Measurements from ENCODE around the gene PRICKLE1.

The PRICKLE1 gene

GRCh38 chr12:42495244-42495643 is 94.3 kb downstream of the PRICKLE1 start:
- Histone ChIP-seq H3K4me3 (ENCODE audit: low read length in 2 of 2) (no peak overlapping the region), H3K9me3 (ENCODE audit: control insufficient read depth in 2 of 2, low read length in 2 of 2) (no peaks in the 10 kb centered on the region), H3K36me3 (ENCODE audit: control insufficient read depth in 2 of 2, insufficient read depth in 2 of 2, low read length in 2 of 2) (no peaks in the 10 kb centered on the region), H3K27ac (ENCODE audit: low read length) (no peak overlapping the region), H3K9ac (ENCODE audit: low read length in 2 of 2) (no peak overlapping the region), H3K27me3 (ENCODE audit: control insufficient read depth in 1 of 2, insufficient read depth in 2 of 2, low read length in 2 of 2) (no peaks in the 10 kb centered on the region), H3K4me1 (ENCODE audit: control insufficient read depth, insufficient read depth, low read length) (no peaks in the 10 kb centered on the region)

GRCh38 chr12:42492267-42492666 is 97.3 kb downstream of the PRICKLE1 start:
- Histone ChIP-seq H3K9ac (ENCODE audit: low read length in 2 of 2) (no peak overlapping the region), H3K4me3 (ENCODE audit: low read length in 2 of 2) (no peak overlapping the region), H3K27me3 (ENCODE audit: control insufficient read depth in 1 of 2, insufficient read depth in 2 of 2, low read length in 2 of 2) (no peaks in the 10 kb centered on the region), H3K27ac (ENCODE audit: low read length) (no peak overlapping the region), H3K9me3 (ENCODE audit: control insufficient read depth in 2 of 2, low read length in 2 of 2) (no peaks in the 10 kb centered on the region), H3K4me1 (ENCODE audit: control insufficient read depth, insufficient read depth, low read length) (no peaks in the 10 kb centered on the region), H3K36me3 (ENCODE audit: control insufficient read depth in 2 of 2, insufficient read depth in 2 of 2, low read length in 2 of 2) (no peaks in the 10 kb centered on the region)

GRCh38 chr12:42490261-42490842 is 99.2 kb downstream of the PRICKLE1 start:
- Histone ChIP-seq H3K27ac (ENCODE audit: low read length) (no peak overlapping the region), H3K27me3 (ENCODE audit: control insufficient read depth in 1 of 2, insufficient read depth in 2 of 2, low read length in 2 of 2) (no peaks in the 10 kb centered on the region), H3K9ac (ENCODE audit: low read length in 2 of 2) (no peak overlapping the region), H3K4me3 (ENCODE audit: low read length in 2 of 2) (no peak overlapping the region), H3K4me1 (ENCODE audit: control insufficient read depth, insufficient read depth, low read length) (no peaks in the 10 kb centered on the region), H3K9me3 (ENCODE audit: control insufficient read depth in 2 of 2, low read length in 2 of 2) (no peaks in the 10 kb centered on the region), H3K36me3 (ENCODE audit: control insufficient read depth in 2 of 2, insufficient read depth in 2 of 2, low read length in 2 of 2) (no peaks in the 10 kb centered on the region)

- H3K27ac ChIP-seq (ENCODE audit: low read length), result no peak overlapping the region
- H3K27me3 ChIP-seq (ENCODE audit: control insufficient read depth in 1 of 2, insufficient read depth in 2 of 2, low read length in 2 of 2), result no peaks in the 10 kb centered on the region
- no peaks in the 10 kb centered on the region for H3K36me3 ChIP-seq (ENCODE audit: control insufficient read depth in 2 of 2, insufficient read depth in 2 of 2, low read length in 2 of 2)
- no peak overlapping the region for H3K4me3 ChIP-seq (ENCODE audit: low read length in 2 of 2)
- peaks cover 6% of the 10 kb centered on the region for H3K4me1 ChIP-seq (ENCODE audit: control insufficient read depth, insufficient read depth, low read length)
- H3K9ac ChIP-seq (ENCODE audit: low read length in 2 of 2), result no peak overlapping the region
- H3K9me3 ChIP-seq (ENCODE audit: control insufficient read depth in 2 of 2, low read length in 2 of 2), result no peaks in the 10 kb centered on the region
Observed at GRCh38 chr12:42486407-42486806, 103.1 kb downstream of the PRICKLE1 start.

- H3K27me3 ChIP-seq (ENCODE audit: control insufficient read depth in 1 of 2, insufficient read depth in 2 of 2, low read length in 2 of 2), result no peaks in the 10 kb centered on the region
- H3K4me3 ChIP-seq (ENCODE audit: low read length in 2 of 2), result no peak overlapping the region
- H3K36me3 ChIP-seq (ENCODE audit: control insufficient read depth in 2 of 2, insufficient read depth in 2 of 2, low read length in 2 of 2), result no peaks in the 10 kb centered on the region
- no peak overlapping the region for H3K9ac ChIP-seq (ENCODE audit: low read length in 2 of 2)
- H3K9me3 ChIP-seq (ENCODE audit: control insufficient read depth in 2 of 2, low read length in 2 of 2), result no peaks in the 10 kb centered on the region
- H3K4me1 ChIP-seq (ENCODE audit: control insufficient read depth, insufficient read depth, low read length), result peaks cover 6% of the 10 kb centered on the region
- H3K27ac ChIP-seq (ENCODE audit: low read length), result no peak overlapping the region
Observed at GRCh38 chr12:42485823-42486222, 103.7 kb downstream of the PRICKLE1 start.

- no peaks in the 10 kb centered on the region for H3K27me3 ChIP-seq (ENCODE audit: control insufficient read depth in 1 of 2, insufficient read depth in 2 of 2, low read length in 2 of 2)
- H3K4me3 ChIP-seq (ENCODE audit: low read length in 2 of 2), result no peak overlapping the region
- no peak overlapping the region for H3K9ac ChIP-seq (ENCODE audit: low read length in 2 of 2)
- H3K36me3 ChIP-seq (ENCODE audit: control insufficient read depth in 2 of 2, insufficient read depth in 2 of 2, low read length in 2 of 2), result no peaks in the 10 kb centered on the region
- H3K9me3 ChIP-seq (ENCODE audit: control insufficient read depth in 2 of 2, low read length in 2 of 2), result no peaks in the 10 kb centered on the region
- peaks cover 8% of the 10 kb centered on the region for H3K4me1 ChIP-seq (ENCODE audit: control insufficient read depth, insufficient read depth, low read length)
- no peak overlapping the region for H3K27ac ChIP-seq (ENCODE audit: low read length)
Observed at GRCh38 chr12:42484996-42485395, 104.5 kb downstream of the PRICKLE1 start.

- H3K4me1 ChIP-seq (ENCODE audit: control insufficient read depth, insufficient read depth, low read length), result peaks cover 11% of the 10 kb centered on the region
- H3K27me3 ChIP-seq (ENCODE audit: control insufficient read depth in 1 of 2, insufficient read depth in 2 of 2, low read length in 2 of 2), result no peaks in the 10 kb centered on the region
- H3K9ac ChIP-seq (ENCODE audit: low read length in 2 of 2), result peak overlapping the region; percentile 63 to 66
- no peaks in the 10 kb centered on the region for H3K9me3 ChIP-seq (ENCODE audit: control insufficient read depth in 2 of 2, low read length in 2 of 2)
- peak overlapping the region; percentile 69 for H3K27ac ChIP-seq (ENCODE audit: low read length)
- H3K36me3 ChIP-seq (ENCODE audit: control insufficient read depth in 2 of 2, insufficient read depth in 2 of 2, low read length in 2 of 2), result no peaks in the 10 kb centered on the region
- H3K4me3 ChIP-seq (ENCODE audit: low read length in 2 of 2), result peak overlapping the region; percentile 78 to 92
Observed at GRCh38 chr12:42483521-42483790, 106.1 kb downstream of the PRICKLE1 start.

GRCh38 chr12:42482748-42483520 is 106.6 kb downstream of the PRICKLE1 start:
- Histone ChIP-seq H3K27ac (ENCODE audit: low read length) (peak overlapping the region; percentile 69), H3K4me3 (ENCODE audit: low read length in 2 of 2) (peak overlapping the region; percentile 78 to 92), H3K4me1 (ENCODE audit: control insufficient read depth, insufficient read depth, low read length) (peaks cover 11% of the 10 kb centered on the region), H3K9me3 (ENCODE audit: control insufficient read depth in 2 of 2, low read length in 2 of 2) (no peaks in the 10 kb centered on the region), H3K9ac (ENCODE audit: low read length in 2 of 2) (peak overlapping the region; percentile 63 to 66), H3K27me3 (ENCODE audit: control insufficient read depth in 1 of 2, insufficient read depth in 2 of 2, low read length in 2 of 2) (no peaks in the 10 kb centered on the region), H3K36me3 (ENCODE audit: control insufficient read depth in 2 of 2, insufficient read depth in 2 of 2, low read length in 2 of 2) (no peaks in the 10 kb centered on the region)

GRCh38 chr12:42482041-42482747 is 107.4 kb downstream of the PRICKLE1 start:
- peak overlapping the region; percentile 69 for H3K27ac ChIP-seq (ENCODE audit: low read length)
- no peaks in the 10 kb centered on the region for H3K36me3 ChIP-seq (ENCODE audit: control insufficient read depth in 2 of 2, insufficient read depth in 2 of 2, low read length in 2 of 2)
- peak overlapping the region; percentile 78 to 92 for H3K4me3 ChIP-seq (ENCODE audit: low read length in 2 of 2)
- no peaks in the 10 kb centered on the region for H3K9me3 ChIP-seq (ENCODE audit: control insufficient read depth in 2 of 2, low read length in 2 of 2)
- H3K27me3 ChIP-seq (ENCODE audit: control insufficient read depth in 1 of 2, insufficient read depth in 2 of 2, low read length in 2 of 2), result no peaks in the 10 kb centered on the region
- peaks cover 11% of the 10 kb centered on the region for H3K4me1 ChIP-seq (ENCODE audit: control insufficient read depth, insufficient read depth, low read length)
- peak overlapping the region; percentile 63 to 66 for H3K9ac ChIP-seq (ENCODE audit: low read length in 2 of 2)

GRCh38 chr12:42481368-42481767 is 108.2 kb downstream of the PRICKLE1 start:
- H3K9ac ChIP-seq (ENCODE audit: low read length in 2 of 2), result no peak overlapping the region
- no peak overlapping the region for H3K27ac ChIP-seq (ENCODE audit: low read length)
- H3K4me3 ChIP-seq (ENCODE audit: low read length in 2 of 2), result no peak overlapping the region
- H3K9me3 ChIP-seq (ENCODE audit: control insufficient read depth in 2 of 2, low read length in 2 of 2), result no peaks in the 10 kb centered on the region
- H3K27me3 ChIP-seq (ENCODE audit: control insufficient read depth in 1 of 2, insufficient read depth in 2 of 2, low read length in 2 of 2), result no peaks in the 10 kb centered on the region
- H3K4me1 ChIP-seq (ENCODE audit: control insufficient read depth, insufficient read depth, low read length), result peaks cover 11% of the 10 kb centered on the region
- H3K36me3 ChIP-seq (ENCODE audit: control insufficient read depth in 2 of 2, insufficient read depth in 2 of 2, low read length in 2 of 2), result no peaks in the 10 kb centered on the region

GRCh38 chr12:42477941-42478340 is 111.6 kb downstream of the PRICKLE1 start:
- Histone ChIP-seq H3K9ac (ENCODE audit: low read length in 2 of 2) (no peak overlapping the region), H3K27ac (ENCODE audit: low read length) (no peak overlapping the region), H3K9me3 (ENCODE audit: control insufficient read depth in 2 of 2, low read length in 2 of 2) (no peaks in the 10 kb centered on the region), H3K4me1 (ENCODE audit: control insufficient read depth, insufficient read depth, low read length) (peaks cover 12% of the 10 kb centered on the region), H3K36me3 (ENCODE audit: control insufficient read depth in 2 of 2, insufficient read depth in 2 of 2, low read length in 2 of 2) (no peaks in the 10 kb centered on the region), H3K4me3 (ENCODE audit: low read length in 2 of 2) (no peak overlapping the region), H3K27me3 (ENCODE audit: control insufficient read depth in 1 of 2, insufficient read depth in 2 of 2, low read length in 2 of 2) (no peaks in the 10 kb centered on the region)

All from stomach smooth muscle (tissue), 2 donors.